Activated effector memory CD4-positive, alpha-beta T cell treated with anti-CD3 and anti-CD28 coated beads, Interleukin-2, amount 50 U/mL, for 16 hours (primary cell): ENCODE data around the gene AEBP1.
"Not testable (repeated sequence)": the region's sequence is repeated elsewhere in the genome, so short reads cannot be mapped to it uniquely, and the experiment has no call there.

ENCODE experiments used
- DNase-seq: peaks from one replicate; pipeline ENCODE4 v3.0.0-alpha.2; 2020

Gene AEBP1

GRCh38 chr7:44121761-44122420, 17.7 kb downstream of the AEBP1 start:
- no peak for DNase-seq

- DNase-seq: no peak
These were observed 18.4 kb downstream of the AEBP1 start for GRCh38 chr7:44122529-44122928.

GRCh38 chr7:44123190-44124003, 19.3 kb downstream of the AEBP1 start, which contains the start of gene POLD2:
TSS of gene POLD2 (minus strand) at chr7:44123548. CDS start at chr7:44122053, 1,495 bp downstream.
- DNase-seq: peak; percentile 99

- DNase-seq: no peak
These were observed 20.7 kb downstream of the AEBP1 start for GRCh38 chr7:44124822-44125202.

- not testable (repeated sequence) for DNase-seq
These were observed 22.4 kb downstream of the AEBP1 start for GRCh38 chr7:44126574-44126973.

- DNase-seq: no peak
These were observed 23.0 kb downstream of the AEBP1 start for GRCh38 chr7:44127161-44127560.

- DNase-seq: no peak
These were observed 24.8 kb downstream of the AEBP1 start for GRCh38 chr7:44128721-44129582.

- no peak for DNase-seq
These were observed 27.3 kb downstream of the AEBP1 start for GRCh38 chr7:44131173-44132029.

GRCh38 chr7:44132039-44132438, 27.9 kb downstream of the AEBP1 start:
- DNase-seq: no peak

GRCh38 chr7:44133295-44133694, 29.1 kb downstream of the AEBP1 start:
- DNase-seq: no peak

GRCh38 chr7:44134943-44135628, 30.9 kb downstream of the AEBP1 start:
- no peak for DNase-seq

- no peak for DNase-seq
These were observed 32.6 kb downstream of the AEBP1 start for GRCh38 chr7:44136731-44137130.

GRCh38 chr7:44138698-44139097, 34.6 kb downstream of the AEBP1 start:
- no peak for DNase-seq

GRCh38 chr7:44139311-44140010, 35.3 kb downstream of the AEBP1 start:
- DNase-seq: no peak

GRCh38 chr7:44140341-44140740, 36.2 kb downstream of the AEBP1 start:
- no peak for DNase-seq

- DNase-seq: no peak
These were observed 37.2 kb downstream of the AEBP1 start, which contains the start of gene MYL7 for GRCh38 chr7:44141221-44141850. TSS of gene MYL7 (minus strand) at chr7:44141332. CDS start at chr7:44141305, 27 bp downstream.

GRCh38 chr7:44142028-44142427, 37.9 kb downstream of the AEBP1 start:
- DNase-seq: no peak

GRCh38 chr7:44143646-44144250, 39.6 kb downstream of the AEBP1 start:
- DNase-seq: peak; percentile 51

- DNase-seq: peak; percentile 53
These were observed 40.4 kb downstream of the AEBP1 start for GRCh38 chr7:44144426-44144967.
